Activated CD4-positive, alpha-beta T cell treated with anti-CD3 and anti-CD28 coated beads, Interleukin-2, amount 50 U/mL, for 1 hour (primary cell): ENCODE results near the gene ALAS1.

ENCODE experiments used
- DNase-seq: peaks from one replicate; pipeline ENCODE4 v3.0.0-alpha.2; 2020

ALAS1 gene

GRCh38 chr3:52256159-52256558 is 58.2 kb downstream of the ALAS1 start:
- no peak for DNase-seq

- no peak for DNase-seq
Measured at GRCh38 chr3:52256622-52257021, 58.7 kb downstream of the ALAS1 start.

GRCh38 chr3:52257911-52258310 is 60.0 kb downstream of the ALAS1 start:
- DNase-seq: no peak

GRCh38 chr3:52259035-52259434 is 61.1 kb downstream of the ALAS1 start:
- DNase-seq: no peak

GRCh38 chr3:52259448-52259847 is 61.5 kb downstream of the ALAS1 start:
- DNase-seq: no peak

- no peak for DNase-seq
Measured at GRCh38 chr3:52262447-52262846, 64.5 kb downstream of the ALAS1 start.
